Endothelial cell of umbilical vein (primary cell): ENCODE data around the gene MEI1. TPM values are rescaled to one million over a fixed set of nuclear protein-coding genes. Genes with fewer than 3 reads are reported as not detected.

Experiments
- BruUV-seq: library from RNA; stranded (reverse); fragments of 400-500 nt; replicated peaks from 2 replicates; lab custom pipeline; 2021; lab: Mats Ljungman, UMichigan
- CTCF ChIA-PET: fragments of 300-600, 350-600 bp; sonication (Branson Sonifier 250); formaldehyde crosslinking; loops from one replicate; lab custom pipeline; 2021; ENCODE audit warnings: antibody characterized with exemption, inconsistent platforms; lab: Charles Lee
- POLR2A ChIA-PET: fragments of 300-600, 350-600 bp; sonication (Branson Sonifier 250); formaldehyde crosslinking; loops from one replicate; lab custom pipeline; 2021; ENCODE audit warnings: antibody characterized with exemption, inconsistent platforms; lab: Charles Lee
- DNase-seq: peaks from one replicate; pipeline ENCODE4 v3.0.0-alpha.2; 2011; ENCODE audit warnings: low read depth, low spot score
- FAIRE-seq: peaks from 2 replicates; lab custom pipeline; 2011; peaks lifted over from hg19 to GRCh38; lab: Jason Lieb, UNC
- H2AFZ ChIP-seq: 2 replicates; pipeline ENCODE4 v1.6.0; 2012; ENCODE audit warnings: low read depth, low read length, control low read depth, inconsistent platforms
- H3K27ac ChIP-seq: 2 replicates; pipeline ENCODE4 v1.5.1; 2011; ENCODE audit warnings: low read depth, mild to moderate bottlenecking, control low read depth, low read length, moderate library complexity; ENCODE audit not compliant: insufficient read depth
- H3K27me3 ChIP-seq, 2 experiments: 2 replicates each; pipeline versions ENCODE4 v1.6.0 to v1.6.1; 2011; ENCODE audit warnings: low read length in 2 of 2, mixed read lengths in 1 of 2; ENCODE audit not compliant: control insufficient read depth in 2 of 2, insufficient read depth in 2 of 2
- H3K36me3 ChIP-seq, 2 experiments: 2 replicates in 1 of 2; 3 replicates in 1 of 2; pipeline ENCODE4 v1.5.1; 2011; ENCODE audit warnings: low read length in 2 of 2, mild to moderate bottlenecking in 1 of 2, moderate library complexity in 1 of 2; ENCODE audit not compliant: control insufficient read depth in 2 of 2, insufficient read depth in 2 of 2; ENCODE audit errors: extremely low read depth in 1 of 2
- H3K4me1 ChIP-seq: 3 replicates; pipeline ENCODE4 v1.5.1; 2011; ENCODE audit warnings: mild to moderate bottlenecking, low read length; ENCODE audit not compliant: control insufficient read depth, insufficient read depth; ENCODE audit errors: extremely low read depth
- H3K4me2 ChIP-seq: 2 replicates; pipeline ENCODE4 v1.6.1; 2011; ENCODE audit warnings: low read length, control low read depth, mixed read lengths; ENCODE audit not compliant: insufficient read depth
- H3K4me3 ChIP-seq, 3 experiments: fragments of 200-600 bp in 1 of 3; sonication (generic), shearing (Covaris generic) in 1 of 3; replicated peaks in 1 of 3; 2 replicates each; pipeline ENCODE4 v1.5.1; 2011 to 2016; ENCODE audit warnings: control low read depth in 3 of 3, low read length in 3 of 3, mild to moderate bottlenecking in 2 of 3, inconsistent platforms in 1 of 3, low read depth in 1 of 3, moderate library complexity in 1 of 3; ENCODE audit not compliant: insufficient read depth in 1 of 3
- H3K79me2 ChIP-seq: 2 replicates; pipeline ENCODE4 v1.6.0; 2012; ENCODE audit warnings: low read length, inconsistent platforms; ENCODE audit not compliant: control insufficient read depth, insufficient read depth
- H3K9ac ChIP-seq: replicated peaks from 2 replicates; pipeline ENCODE3; 2011; ENCODE audit warnings: low read length, control low read depth; ENCODE audit not compliant: insufficient read depth; ENCODE audit errors: extremely low read depth
- H3K9me1 ChIP-seq: replicated peaks from 3 replicates; pipeline ENCODE4 v1.6.0; 2011; ENCODE audit warnings: mild to moderate bottlenecking, low read length; ENCODE audit not compliant: control insufficient read depth, insufficient read depth; ENCODE audit errors: extremely low read depth
- H3K9me3 ChIP-seq: replicated peaks from 2 replicates; pipeline ENCODE4 v1.5.1; 2012; ENCODE audit warnings: low read length, inconsistent platforms; ENCODE audit not compliant: control insufficient read depth, insufficient read depth
- H4K20me1 ChIP-seq: replicated peaks from 2 replicates; pipeline ENCODE3; 2011; ENCODE audit warnings: mild to moderate bottlenecking, low read length; ENCODE audit not compliant: control insufficient read depth, insufficient read depth; ENCODE audit errors: extremely low read depth
- EZH2 ChIP-seq: IDR thresholded peaks from 2 replicates; pipeline ENCODE4 v1.6.1; 2012; ENCODE audit warnings: borderline replicate concordance, low read depth, mild to moderate bottlenecking, moderate library complexity, low read length, inconsistent platforms; ENCODE audit not compliant: severe bottlenecking
- FOS ChIP-seq: IDR thresholded peaks from 2 replicates; pipeline ENCODE4 v1.6.1; 2011; ENCODE audit warnings: mild to moderate bottlenecking, low read length, moderate library complexity, borderline replicate concordance; ENCODE audit not compliant: insufficient read depth
- MAX ChIP-seq: IDR thresholded peaks from 2 replicates; pipeline ENCODE4 v1.6.1; 2011; ENCODE audit not compliant: insufficient read depth, insufficient read length
- POLR2AphosphoS5 ChIP-seq: IDR thresholded peaks from 2 replicates; pipeline ENCODE4 v1.6.1; 2012; ENCODE audit warnings: low read depth, mild to moderate bottlenecking, control low read depth, low read length, moderate library complexity; ENCODE audit not compliant: insufficient read depth
- dilution Hi-C: fragments of 300-500 bp; cut with MboI; formaldehyde crosslinking; loops from one replicate; pipeline ENCODE4 v1.15.0; 2019; ENCODE audit warnings: low sequenced_read_pairs; ENCODE audit not compliant: extremely low pct_ligation_motif_present
- intact Hi-C: fragments of 100-400 bp; cut with micrococcal nuclease; formaldehyde crosslinking; loops from one replicate; pipeline ENCODE4 v1.10.0; 2022
- polyA plus RNA-seq, 4 experiments: library from polyadenylated mRNA; depleted of rRNA in 3 of 4; stranded (reverse) in 3 of 4; unstranded in 1 of 4; fragments of >200 nt; gene quantifications; 2 replicates each; pipeline versions ENCODE4 v1.2.1 to v1.2.3, GENCODE V29; 2011 to 2012; ENCODE audit warnings: missing spikeins in 1 of 4
- total RNA-seq: library from RNA; stranded (reverse); gene quantifications from 2 replicates; pipeline ENCODE4 v1.2.3, GENCODE V29; 2021

MEI1 gene
- total and polyA plus RNA-seq, 2 donors (not counting 3 experiments of a cell fraction or from before 2014, with no cell fraction given) = 1.5 to 1.9 TPM

GRCh38 chr22:41779929-41780505, 80.7 kb downstream of the MEI1 start:
- intact Hi-C loops = loop anchor here (2.0 kb wide), 1 partner anchor 17 kb away; no protein-coding TSS in a partner anchor
- Histone ChIP-seq H2AFZ (no peak overlapping the region), H3K79me2 (no peaks in the 10 kb centered on the region), H4K20me1 (no peaks in the 10 kb centered on the region), H3K9me1 (no peaks in the 10 kb centered on the region), H3K36me3 (no peaks in the 10 kb centered on the region), H3K9ac (no peak overlapping the region), H3K4me2 (no peak overlapping the region), H3K27me3 (no peaks in the 10 kb centered on the region), H3K4me3 (no peak overlapping the region), H3K9me3 (no peaks in the 10 kb centered on the region), H3K4me1 (peaks cover 10% of the 10 kb centered on the region), H3K27ac (no peak overlapping the region)
- no peak for FAIRE-seq
- TF ChIP-seq MAX = no peak
- TF ChIP-seq EZH2 = no peak
- no peak for TF ChIP-seq FOS
- no TSS peak for BruUV-seq
- ChIA-PET POLR2A (interaction anchor here (0.6 kb wide), 1 partner anchor 808 kb away, joined by 6 read pairs; no protein-coding TSS in a partner anchor), CTCF (interaction anchor here (0.5 to 2.0 kb wide), 8 partner anchors 12 to 83 kb away, joined by 3 to 24 read pairs (median 4); partner anchors contain the start of gene CCDC134)
- dilution Hi-C loops = no loop called here
- no peak for DNase-seq

- H2AFZ ChIP-seq = peak overlapping the region; percentile 96
- no TSS peak for BruUV-seq
- no peak overlapping the region for H3K27ac ChIP-seq
- H3K27me3 ChIP-seq = no peaks in the 10 kb centered on the region
- H3K4me2 ChIP-seq = peak overlapping the region; percentile 31
- CTCF ChIA-PET = interaction anchor here (0.8 to 2.0 kb wide), 11 partner anchors 13 to 145 kb away, joined by 3 to 24 read pairs (median 5); partner anchors contain the start of gene CCDC134
- TF ChIP-seq POLR2AphosphoS5 (peak; percentile 28), MAX (no peak)
- dilution Hi-C loops = no loop called here
- H3K9me1 ChIP-seq = no peaks in the 10 kb centered on the region
- H3K4me3 ChIP-seq = no peak overlapping the region
- no peaks in the 10 kb centered on the region for H4K20me1 ChIP-seq
- peak; percentile 73 for FAIRE-seq
- peak overlapping the region; percentile 24 for H3K9ac ChIP-seq
- intact Hi-C loops = loop anchor here (1.0 to 2.0 kb wide), 2 partner anchors 18 to 19 kb away; partner anchors contain the start of gene CCDC134
- peak; percentile 49 for DNase-seq
- no peaks in the 10 kb centered on the region for H3K36me3 ChIP-seq
- H3K79me2 ChIP-seq = no peaks in the 10 kb centered on the region
- POLR2A ChIA-PET = interaction anchor here (1.2 kb wide), 1 partner anchor 20 kb away, joined by 4 read pairs; the partner anchor contains the start of gene CCDC134
- no peaks in the 10 kb centered on the region for H3K9me3 ChIP-seq
- H3K4me1 ChIP-seq = peaks cover 10% of the 10 kb centered on the region
Measured at GRCh38 chr22:41780746-41781505, 81.6 kb downstream of the MEI1 start.
